Mucosa of stomach (tissue), 1 donor: ENCODE data around the gene C4orf17.
"Not testable (repeated sequence)": the region's sequence is repeated elsewhere in the genome, so short reads cannot be mapped to it uniquely, and the experiment has no call there.

ENCODE experiments used
- H3K27me3 ChIP-seq: one replicate; pipeline ENCODE4 v1.7.0; 2013; ENCODE audit warnings: mild to moderate bottlenecking, low read length; ENCODE audit not compliant: control insufficient read depth, insufficient read depth
- H3K36me3 ChIP-seq: one replicate; pipeline ENCODE4 v1.7.0; 2013; ENCODE audit warnings: low read length; ENCODE audit not compliant: control insufficient read depth, insufficient read depth
- H3K4me1 ChIP-seq: one replicate; pipeline ENCODE4 v1.7.0; 2013; ENCODE audit warnings: mild to moderate bottlenecking, low read length; ENCODE audit not compliant: control insufficient read depth, insufficient read depth
- H3K4me3 ChIP-seq: one replicate; pipeline ENCODE4 v1.7.0; 2013; ENCODE audit warnings: low read length
- H3K9ac ChIP-seq: one replicate; pipeline ENCODE4 v1.7.0; 2013; ENCODE audit warnings: mild to moderate bottlenecking, low read length, moderate library complexity
- H3K9me3 ChIP-seq: one replicate; pipeline ENCODE4 v1.7.0; 2013; ENCODE audit warnings: mild to moderate bottlenecking, low read length, moderate library complexity; ENCODE audit not compliant: control insufficient read depth
- donor health status: Pancreatic carcinoma.

Gene C4orf17

GRCh38 chr4:99510721-99511120 lies at the start of gene C4orf17:
C4orf17 (plus strand) TSS chr4:99511021; CDS start chr4:99513082, 2,061 bp downstream.
- Histone ChIP-seq H3K9ac (no peak within 1 kb of the TSS), H3K4me1 (no peaks in the 10 kb centered on the region), H3K9me3 (no peaks in the 10 kb centered on the region), H3K27me3 (no peaks in the 10 kb centered on the region), H3K36me3 (no peaks in the 10 kb centered on the region), H3K4me3 (no peak within 1 kb of the TSS)

- no peak overlapping the region for H3K4me3 ChIP-seq
- H3K9ac ChIP-seq, result no peak overlapping the region
Measured at GRCh38 chr4:99461623-99462401, 49.0 kb upstream of the C4orf17 start.

DNA sequence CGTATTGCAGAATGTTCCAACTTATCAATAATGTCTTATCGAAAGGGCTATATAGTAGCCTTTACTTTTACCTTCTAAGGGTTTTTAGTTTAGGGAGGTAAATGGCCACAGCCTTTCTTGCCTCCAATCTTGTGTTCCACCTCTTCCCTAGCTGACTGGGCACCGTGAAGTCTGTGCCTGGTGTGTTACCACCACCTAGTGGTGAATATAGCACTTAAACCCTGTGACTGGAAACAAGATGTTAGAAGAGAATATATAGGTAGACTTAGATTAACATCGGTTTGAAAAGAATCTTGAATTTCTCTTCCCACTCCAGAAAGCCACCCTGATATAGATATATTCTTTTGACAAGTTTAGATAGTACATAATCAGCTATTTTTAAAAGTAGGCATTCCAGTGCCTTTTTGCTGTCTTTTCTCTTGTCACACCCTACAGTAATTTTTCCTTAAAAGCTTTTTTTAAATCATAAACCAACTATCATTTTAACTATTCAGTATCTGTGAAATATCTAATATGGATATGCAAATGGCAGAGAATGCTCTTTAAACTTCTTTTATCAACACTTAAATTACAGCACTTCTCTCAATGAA lies 47.9 kb upstream of the C4orf17 start:
- Histone ChIP-seq H3K4me3 (no peak overlapping the region), H3K9me3 (no peaks in the 10 kb centered on the region), H3K9ac (no peak overlapping the region), H3K27me3 (no peaks in the 10 kb centered on the region), H3K4me1 (peaks cover 32% of the 10 kb centered on the region), H3K36me3 (no peaks in the 10 kb centered on the region)

More at GRCh38 chr4:99461623-99462401, 49.0 kb upstream of the C4orf17 start:
- no peaks in the 10 kb centered on the region for H3K36me3 ChIP-seq
- H3K9me3 ChIP-seq, result no peaks in the 10 kb centered on the region
- H3K4me1 ChIP-seq, result peaks cover 38% of the 10 kb centered on the region
- H3K27me3 ChIP-seq, result no peaks in the 10 kb centered on the region

GRCh38 chr4:99463566-99463965 lies 47.3 kb upstream of the C4orf17 start:
- Histone ChIP-seq H3K4me3 (no peak overlapping the region), H3K4me1 (peaks cover 31% of the 10 kb centered on the region), H3K9me3 (no peaks in the 10 kb centered on the region), H3K36me3 (no peaks in the 10 kb centered on the region), H3K27me3 (no peaks in the 10 kb centered on the region), H3K9ac (no peak overlapping the region)

DNA sequence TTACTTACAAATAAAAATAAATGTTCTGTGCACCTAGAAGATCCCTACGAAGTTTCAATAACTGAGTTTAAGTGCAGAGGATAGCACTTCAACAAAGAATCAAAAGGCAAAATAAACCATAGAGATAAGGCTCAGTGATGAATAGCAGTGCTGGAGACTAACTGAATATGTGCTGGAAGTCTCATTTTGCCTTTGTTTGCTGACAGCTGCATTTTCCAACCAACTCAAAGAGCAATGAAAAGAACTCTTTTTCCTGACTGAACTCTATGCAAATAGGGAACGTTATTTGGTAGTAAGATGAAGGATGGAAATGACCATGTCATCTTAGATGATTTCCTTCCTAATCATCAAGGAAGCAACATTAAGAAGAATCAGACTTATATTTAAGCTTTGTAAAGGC lies 42.9 kb upstream of the C4orf17 start:
- H3K4me1 ChIP-seq, result no peaks in the 10 kb centered on the region
- H3K36me3 ChIP-seq, result no peaks in the 10 kb centered on the region
- H3K27me3 ChIP-seq, result no peaks in the 10 kb centered on the region
- no peaks in the 10 kb centered on the region for H3K9me3 ChIP-seq
- H3K4me3 ChIP-seq, result no peak overlapping the region
- H3K9ac ChIP-seq, result no peak overlapping the region

DNA sequence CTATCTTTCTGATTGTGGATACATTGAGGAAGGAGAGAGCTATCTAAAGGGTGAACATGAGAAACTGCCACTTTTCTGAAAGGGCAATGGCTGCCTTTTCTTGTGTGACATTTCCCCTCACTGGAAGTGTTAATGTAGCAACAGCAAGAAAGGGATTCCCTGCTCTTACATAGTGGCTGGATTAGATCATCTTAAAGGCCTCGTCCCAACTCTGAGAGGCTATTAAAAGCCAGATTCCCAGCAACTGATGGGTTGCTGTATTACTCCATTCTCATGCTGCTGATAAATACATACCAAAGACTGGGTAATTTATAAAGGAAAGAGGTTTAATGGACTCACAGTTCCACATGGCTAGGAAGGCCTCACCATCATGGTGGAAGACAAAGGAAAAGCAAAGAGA lies 41.9 kb upstream of the C4orf17 start:
- H3K4me3 ChIP-seq, result no peak overlapping the region
- no peak overlapping the region for H3K9ac ChIP-seq
- H3K27me3 ChIP-seq, result no peaks in the 10 kb centered on the region
- no peaks in the 10 kb centered on the region for H3K4me1 ChIP-seq
- no peaks in the 10 kb centered on the region for H3K36me3 ChIP-seq
- no peaks in the 10 kb centered on the region for H3K9me3 ChIP-seq

DNA sequence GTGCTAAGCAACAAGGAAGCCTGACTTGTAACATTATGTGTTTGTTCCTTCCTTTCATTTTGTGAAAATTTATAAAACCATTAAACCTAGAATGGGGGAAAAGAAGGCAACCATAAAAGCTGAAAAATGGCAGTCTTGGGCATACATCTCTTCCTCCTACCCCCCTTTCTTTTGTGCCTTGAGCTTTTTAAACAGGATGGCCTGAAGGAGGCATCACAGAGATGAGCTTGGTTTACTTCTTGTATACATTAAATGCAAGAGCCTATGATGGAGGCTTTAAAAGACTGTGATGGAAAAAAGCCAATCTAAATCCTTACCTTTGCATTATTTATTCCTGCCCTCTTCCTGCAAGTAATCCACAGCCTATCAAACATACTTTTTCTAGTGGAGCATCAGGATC lies 39.5 kb upstream of the C4orf17 start:
- Histone ChIP-seq H3K4me1 (no peaks in the 10 kb centered on the region), H3K9me3 (no peaks in the 10 kb centered on the region), H3K9ac (no peak overlapping the region), H3K36me3 (no peaks in the 10 kb centered on the region), H3K27me3 (no peaks in the 10 kb centered on the region), H3K4me3 (no peak overlapping the region)

DNA sequence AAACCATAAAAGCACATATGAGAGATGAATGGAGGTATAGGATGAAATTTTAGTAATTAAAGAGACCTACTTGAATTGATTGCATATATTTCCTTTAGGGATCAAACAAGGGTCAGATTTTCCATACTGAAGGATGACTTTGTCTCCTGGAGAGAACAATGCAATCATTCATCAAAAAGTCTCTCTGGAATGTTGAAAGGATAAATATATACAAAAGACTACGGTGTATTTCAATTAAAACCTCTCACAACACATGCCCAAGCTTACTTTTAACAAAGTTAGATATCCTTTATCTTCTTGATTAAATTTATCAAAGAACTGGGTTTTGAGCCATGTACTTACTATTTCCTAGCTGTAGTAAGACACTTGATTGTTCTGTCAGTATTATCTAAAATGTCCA lies 38.9 kb upstream of the C4orf17 start:
- no peaks in the 10 kb centered on the region for H3K9me3 ChIP-seq
- H3K4me1 ChIP-seq, result no peaks in the 10 kb centered on the region
- H3K27me3 ChIP-seq, result no peaks in the 10 kb centered on the region
- H3K9ac ChIP-seq, result no peak overlapping the region
- H3K36me3 ChIP-seq, result no peaks in the 10 kb centered on the region
- H3K4me3 ChIP-seq, result no peak overlapping the region

DNA sequence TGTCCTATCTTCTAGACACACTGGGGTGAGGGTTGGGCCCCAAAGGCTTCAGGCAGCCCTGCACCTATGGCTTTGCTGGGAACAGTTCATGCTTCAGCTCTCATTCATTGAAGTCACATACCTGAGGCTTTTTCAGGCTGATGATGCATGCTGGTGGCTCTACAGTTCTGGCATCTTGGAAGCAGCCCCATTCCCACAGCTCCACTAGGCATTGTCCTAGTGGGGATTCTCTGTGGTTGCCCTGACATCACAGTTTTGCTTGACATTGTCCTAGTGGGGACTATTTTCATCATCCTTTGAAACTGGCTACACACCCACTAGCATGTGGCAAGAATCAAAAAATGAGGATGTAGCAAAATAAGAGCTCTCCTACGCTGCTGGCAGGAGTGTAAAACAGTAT lies 37.7 kb upstream of the C4orf17 start:
- no peaks in the 10 kb centered on the region for H3K9me3 ChIP-seq
- no peak overlapping the region for H3K9ac ChIP-seq

GRCh38 chr4:99483636-99484035 lies 27.2 kb upstream of the C4orf17 start:
- no peaks in the 10 kb centered on the region for H3K27me3 ChIP-seq
- H3K4me1 ChIP-seq, result no peaks in the 10 kb centered on the region
- H3K9ac ChIP-seq, result no peak overlapping the region
- H3K4me3 ChIP-seq, result no peak overlapping the region
- H3K36me3 ChIP-seq, result no peaks in the 10 kb centered on the region
- peaks cover 3% of the 10 kb centered on the region for H3K9me3 ChIP-seq

More for the DNA sequence above, 37.7 kb upstream of the C4orf17 start:
- H3K4me1 ChIP-seq, result no peaks in the 10 kb centered on the region
- no peak overlapping the region for H3K4me3 ChIP-seq
- no peaks in the 10 kb centered on the region for H3K27me3 ChIP-seq
- no peaks in the 10 kb centered on the region for H3K36me3 ChIP-seq

DNA sequence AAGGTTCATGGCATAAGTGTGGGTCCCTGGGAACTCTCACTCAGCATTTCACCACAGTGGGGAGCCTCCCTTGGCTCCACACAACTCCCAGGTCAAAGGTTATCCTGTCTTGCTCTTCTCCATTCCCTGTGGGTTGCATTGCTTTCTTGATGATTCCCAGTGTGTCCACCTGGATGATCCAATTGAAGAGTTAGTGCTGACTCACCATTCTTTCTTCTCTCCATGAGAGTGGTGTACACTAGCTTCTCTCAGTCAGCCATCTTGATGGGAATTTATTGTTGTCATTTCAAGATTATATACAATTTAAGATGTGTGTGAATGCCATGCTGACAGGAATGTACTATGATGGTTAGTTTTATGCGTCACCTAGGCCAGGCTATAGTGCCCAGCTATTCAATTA lies 25.6 kb upstream of the C4orf17 start:
- H3K4me3 ChIP-seq, result no peak overlapping the region

GRCh38 chr4:99486648-99487047 lies 24.2 kb upstream of the C4orf17 start:
- not testable (repeated sequence) for H3K9me3 ChIP-seq, H3K27me3 ChIP-seq, H3K4me1 ChIP-seq, H3K9ac ChIP-seq, H3K36me3 ChIP-seq, H3K4me3 ChIP-seq

More for the DNA sequence above, 25.6 kb upstream of the C4orf17 start:
- Histone ChIP-seq H3K4me1 (no peaks in the 10 kb centered on the region), H3K36me3 (no peaks in the 10 kb centered on the region), H3K27me3 (no peaks in the 10 kb centered on the region), H3K9ac (no peak overlapping the region), H3K9me3 (peaks cover 3% of the 10 kb centered on the region)
